ENCODE results near the gene LMAN2.

The LMAN2 gene

GRCh38 chr5:177359860-177360259 lies 8.4 kb upstream of the LMAN2 start:
- H3K4me3 ChIP-seq (ENCODE audit: low read length, poor library complexity, severe bottlenecking) = no peak overlapping the region
- no peaks in the 10 kb centered on the region for H3K9me2 ChIP-seq (replicated peaks; ENCODE audit: low read depth, low read length)
- H3K79me2 ChIP-seq (ENCODE audit: insufficient read depth, low read length) = peaks cover 27% of the 10 kb centered on the region; the same call in 1 of the 2 replicates
- H2AFZ ChIP-seq (ENCODE audit: low read length) = no peak overlapping the region
- H3K36me3 ChIP-seq (ENCODE audit: insufficient read depth, low read length) = no peaks in the 10 kb centered on the region
- H3K9ac ChIP-seq (ENCODE audit: low read depth, low read length, poor library complexity, severe bottlenecking) = no peak overlapping the region
- H3K9me3 ChIP-seq (ENCODE audit: insufficient read depth, low read depth, low read length) = no peaks in the 10 kb centered on the region
- no peaks in the 10 kb centered on the region for H4K20me1 ChIP-seq (ENCODE audit: insufficient read depth, low read length, poor library complexity, severe bottlenecking)
- no peaks in the 10 kb centered on the region for H3F3A ChIP-seq (ENCODE audit: low read depth)
- H3K4me2 ChIP-seq (ENCODE audit: low read depth, low read length, poor library complexity, severe bottlenecking) = peak overlapping the region; percentile 92
- no peaks in the 10 kb centered on the region for H3K27me3 ChIP-seq (ENCODE audit: insufficient read depth, low read length, poor library complexity, severe bottlenecking)
- TF ChIP-seq EZH2phosphoT487 (IDR thresholded peaks at IDR 0.05; ENCODE audit: borderline replicate concordance) (no peak), CTCF (conservative IDR thresholded peaks at IDR 0.05; ENCODE audit: low read length) (no peak)
- peaks cover 38% of the 10 kb centered on the region for H3K4me1 ChIP-seq (ENCODE audit: insufficient read depth, low read length, poor library complexity, severe bottlenecking)

- Histone ChIP-seq H3F3A (ENCODE audit: low read depth) (no peaks in the 10 kb centered on the region), H3K4me1 (ENCODE audit: insufficient read depth, low read length, poor library complexity, severe bottlenecking) (peaks cover 38% of the 10 kb centered on the region), H3K36me3 (ENCODE audit: insufficient read depth, low read length) (no peaks in the 10 kb centered on the region), H3K4me3 (ENCODE audit: low read length, poor library complexity, severe bottlenecking) (no peak overlapping the region), H3K9me3 (ENCODE audit: insufficient read depth, low read depth, low read length) (no peaks in the 10 kb centered on the region), H3K27me3 (ENCODE audit: insufficient read depth, low read length, poor library complexity, severe bottlenecking) (no peaks in the 10 kb centered on the region), H4K20me1 (ENCODE audit: insufficient read depth, low read length, poor library complexity, severe bottlenecking) (no peaks in the 10 kb centered on the region), H2AFZ (ENCODE audit: low read length) (no peak overlapping the region), H3K79me2 (ENCODE audit: insufficient read depth, low read length) (peaks cover 27% of the 10 kb centered on the region; the same call in 1 of the 2 replicates), H3K4me2 (ENCODE audit: low read depth, low read length, poor library complexity, severe bottlenecking) (peak overlapping the region; percentile 92), H3K9ac (ENCODE audit: low read depth, low read length, poor library complexity, severe bottlenecking) (peak overlapping the region; percentile 88), H3K9me2 (replicated peaks; ENCODE audit: low read depth, low read length) (no peaks in the 10 kb centered on the region)
- no peak for TF ChIP-seq EZH2phosphoT487 (IDR thresholded peaks at IDR 0.05; ENCODE audit: borderline replicate concordance)
- no peak for TF ChIP-seq CTCF (conservative IDR thresholded peaks at IDR 0.05; ENCODE audit: low read length)
Measured at GRCh38 chr5:177359451-177359851, 8.0 kb upstream of the LMAN2 start.

- H3K4me3 ChIP-seq (ENCODE audit: low read length, poor library complexity, severe bottlenecking) = peak overlapping the region; percentile 92
- H3K9ac ChIP-seq (ENCODE audit: low read depth, low read length, poor library complexity, severe bottlenecking) = peak overlapping the region; percentile 88
- H4K20me1 ChIP-seq (ENCODE audit: insufficient read depth, low read length, poor library complexity, severe bottlenecking) = no peaks in the 10 kb centered on the region
- H3K4me2 ChIP-seq (ENCODE audit: low read depth, low read length, poor library complexity, severe bottlenecking) = peak overlapping the region; percentile 92
- no peaks in the 10 kb centered on the region for H3K9me2 ChIP-seq (replicated peaks; ENCODE audit: low read depth, low read length)
- no peaks in the 10 kb centered on the region for H3F3A ChIP-seq (ENCODE audit: low read depth)
- peaks cover 36% of the 10 kb centered on the region for H3K4me1 ChIP-seq (ENCODE audit: insufficient read depth, low read length, poor library complexity, severe bottlenecking)
- H3K9me3 ChIP-seq (ENCODE audit: insufficient read depth, low read depth, low read length) = no peaks in the 10 kb centered on the region
- H3K36me3 ChIP-seq (ENCODE audit: insufficient read depth, low read length) = no peaks in the 10 kb centered on the region
- peaks cover 24% of the 10 kb centered on the region; the same call in 1 of the 2 replicates for H3K79me2 ChIP-seq (ENCODE audit: insufficient read depth, low read length)
- TF ChIP-seq EZH2phosphoT487 (IDR thresholded peaks at IDR 0.05; ENCODE audit: borderline replicate concordance) = no peak
- TF ChIP-seq CTCF (conservative IDR thresholded peaks at IDR 0.05; ENCODE audit: low read length) = no peak
- no peaks in the 10 kb centered on the region for H3K27me3 ChIP-seq (ENCODE audit: insufficient read depth, low read length, poor library complexity, severe bottlenecking)
- H2AFZ ChIP-seq (ENCODE audit: low read length) = no peak overlapping the region
Measured at GRCh38 chr5:177358370-177358819, 6.9 kb upstream of the LMAN2 start.
